ENCODE results near the gene CDH23. TPM values are rescaled to one million over a fixed set of nuclear protein-coding genes. Genes with fewer than 3 reads are reported as not detected.

The CDH23 gene
- total and polyA plus RNA-seq, 2 donors (not counting 1 experiment from before 2014, with no cell fraction given): 0.37 to 0.89 TPM

- no peak overlapping the region for H3K27ac Mint-ChIP-seq
- Histone ChIP-seq H3K4me3 (ENCODE audit: control extremely low read depth in 1 of 5, extremely low read depth in 1 of 5, insufficient read depth in 1 of 5, low read depth in 2 of 5, low read length in 4 of 5) (no peak overlapping the region), H3K27me3 (replicated peaks in 1 of 4; ENCODE audit: control extremely low read depth in 1 of 4, control insufficient read depth in 3 of 4, insufficient read depth in 4 of 4, low read length in 3 of 4) (no peaks in the 10 kb centered on the region), H3K9me3 (ENCODE audit: control extremely low read depth in 1 of 3, control insufficient read depth in 2 of 3, insufficient read depth in 1 of 3, low read length in 2 of 3) (no peaks in the 10 kb centered on the region), H3K4me2 (replicated peaks; ENCODE audit: low read depth, low read length, poor library complexity, severe bottlenecking) (no peak overlapping the region), H2AFZ (ENCODE audit: insufficient read depth, low read depth, low read length, poor library complexity, severe bottlenecking) (no peak overlapping the region), H3K27ac (ENCODE audit: low read length in 2 of 2) (no peak overlapping the region), H3K79me2 (ENCODE audit: control insufficient read depth, insufficient read depth, low read length) (no peaks in the 10 kb centered on the region), H3K36me3 (replicated peaks in 1 of 2; ENCODE audit: control extremely low read depth in 1 of 2, control insufficient read depth in 1 of 2, extremely low read depth in 1 of 2, insufficient read depth in 2 of 2, low read length in 1 of 2) (peaks cover 1 to 16% of the 10 kb centered on the region in 2 experiments), H3K9ac (ENCODE audit: low read length) (no peak overlapping the region), H4K20me1 (ENCODE audit: control insufficient read depth, insufficient read depth, low read length, poor library complexity, severe bottlenecking) (no peaks in the 10 kb centered on the region), H3K4me1 (ENCODE audit: control insufficient read depth in 2 of 2, insufficient read depth in 2 of 2, low read length in 2 of 2) (peaks cover 12 to 31% of the 10 kb centered on the region in 2 donors)
- H3K9me3 Mint-ChIP-seq (ENCODE audit: insufficient read depth): no peaks in the 10 kb centered on the region
- intact Hi-C loops (cut with micrococcal nuclease): no loop called here
- POLR2A ChIA-PET: no interaction called here
- ATAC-seq (ENCODE audit: low read depth) (no peak), DNase-seq (no peak)
- TF ChIP-seq EZH2 (IDR thresholded peaks at IDR 0.05; ENCODE audit: borderline replicate concordance, insufficient read depth, low read depth, low read length, poor library complexity, severe bottlenecking): no peak
- no peak for TF ChIP-seq CTCF (IDR thresholded peaks at IDR 0.05)
- CTCF ChIA-PET: interaction anchor here (1.2 to 1.7 kb wide), 2 partner anchors 347 to 536 kb away, joined by 3 read pairs; no protein-coding TSS in a partner anchor
- WGBS (ENCODE audit: insufficient coverage): no CpG with 5 or more reads among the region's 2 CpGs
- H3K4me1 Mint-ChIP-seq: peaks cover 25% of the 10 kb centered on the region
- no peak overlapping the region for H3K4me3 Mint-ChIP-seq
- no peaks in the 10 kb centered on the region for H3K27me3 Mint-ChIP-seq
Observed at GRCh38 chr10:71360735-71361134, 36.0 kb upstream of the CDH23 start.

GRCh38 chr10:71361581-71361980 lies 35.1 kb upstream of the CDH23 start:
- ATAC-seq (ENCODE audit: low read depth): no peak
- TF ChIP-seq EZH2 (IDR thresholded peaks at IDR 0.05; ENCODE audit: borderline replicate concordance, insufficient read depth, low read depth, low read length, poor library complexity, severe bottlenecking) (no peak), CTCF (IDR thresholded peaks at IDR 0.05) (no peak)
- H2AFZ ChIP-seq (ENCODE audit: insufficient read depth, low read depth, low read length, poor library complexity, severe bottlenecking): no peak overlapping the region
- no peaks in the 10 kb centered on the region for H3K27me3 Mint-ChIP-seq
- H3K4me3 Mint-ChIP-seq: no peak overlapping the region
- H3K9ac ChIP-seq (ENCODE audit: low read length): no peak overlapping the region
- H3K79me2 ChIP-seq (ENCODE audit: control insufficient read depth, insufficient read depth, low read length): no peaks in the 10 kb centered on the region
- H4K20me1 ChIP-seq (ENCODE audit: control insufficient read depth, insufficient read depth, low read length, poor library complexity, severe bottlenecking): no peaks in the 10 kb centered on the region
- ChIA-PET POLR2A (no interaction called here), CTCF (interaction anchor here (1.7 kb wide), 1 partner anchor 535 kb away, joined by 3 read pairs; no protein-coding TSS in a partner anchor)
- no peak overlapping the region for H3K4me2 ChIP-seq (replicated peaks; ENCODE audit: low read depth, low read length, poor library complexity, severe bottlenecking)
- no peak overlapping the region for H3K27ac Mint-ChIP-seq
- H3K9me3 ChIP-seq (ENCODE audit: control extremely low read depth in 1 of 3, control insufficient read depth in 2 of 3, insufficient read depth in 1 of 3, low read length in 2 of 3): no peaks in the 10 kb centered on the region
- H3K27ac ChIP-seq (ENCODE audit: low read length in 2 of 2): no peak overlapping the region
- peaks cover 1 to 11% of the 10 kb centered on the region in 2 experiments for H3K36me3 ChIP-seq (replicated peaks in 1 of 2; ENCODE audit: control extremely low read depth in 1 of 2, control insufficient read depth in 1 of 2, extremely low read depth in 1 of 2, insufficient read depth in 2 of 2, low read length in 1 of 2)
- H3K9me3 Mint-ChIP-seq (ENCODE audit: insufficient read depth): no peaks in the 10 kb centered on the region
- H3K4me1 Mint-ChIP-seq: peaks cover 25% of the 10 kb centered on the region
- WGBS (ENCODE audit: insufficient coverage): 96% methylated on average over 7 of the region's 7 CpGs
- intact Hi-C loops (cut with micrococcal nuclease): no loop called here
- H3K27me3 ChIP-seq (replicated peaks in 1 of 4; ENCODE audit: control extremely low read depth in 1 of 4, control insufficient read depth in 3 of 4, insufficient read depth in 4 of 4, low read length in 3 of 4): no peaks in the 10 kb centered on the region
- H3K4me3 ChIP-seq (ENCODE audit: control extremely low read depth in 1 of 5, extremely low read depth in 1 of 5, insufficient read depth in 1 of 5, low read depth in 2 of 5, low read length in 4 of 5): no peak overlapping the region
- DNase-seq: no peak
- H3K4me1 ChIP-seq (ENCODE audit: control insufficient read depth in 2 of 2, insufficient read depth in 2 of 2, low read length in 2 of 2): peaks cover 12 to 31% of the 10 kb centered on the region in 2 donors
